Ectodermal cell (in vitro differentiated cells): ENCODE measurements around the gene FNDC3B.
"Not testable (repeated sequence)": the region's sequence is repeated elsewhere in the genome, so short reads cannot be mapped to it uniquely, and the experiment has no call there.

Source experiments
- H3K27ac ChIP-seq: 2 replicates; pipeline ENCODE4 v1.7.0; 2013; ENCODE audit warnings: mild to moderate bottlenecking, low read depth, low read length; ENCODE audit not compliant: insufficient read depth, poor library complexity, severe bottlenecking
- H3K27me3 ChIP-seq: 2 replicates; pipeline ENCODE4 v1.7.0; 2013; ENCODE audit warnings: mild to moderate bottlenecking, low read length; ENCODE audit not compliant: insufficient read depth, control insufficient read depth, poor library complexity, severe bottlenecking
- H3K36me3 ChIP-seq: one replicate; pipeline ENCODE4 v1.7.0; 2013; ENCODE audit warnings: low read length; ENCODE audit not compliant: control insufficient read depth, insufficient read depth
- H3K4me1 ChIP-seq: one replicate; pipeline ENCODE4 v1.7.0; 2013; ENCODE audit warnings: low read length; ENCODE audit not compliant: control insufficient read depth, insufficient read depth
- H3K4me3 ChIP-seq: 2 replicates; pipeline ENCODE4 v1.7.0; 2013; ENCODE audit warnings: low read depth, low read length, control low read depth; ENCODE audit not compliant: insufficient read depth
- H3K9me3 ChIP-seq: 2 replicates; pipeline ENCODE4 v1.7.0; 2013; ENCODE audit warnings: mild to moderate bottlenecking, low read length, moderate library complexity; ENCODE audit not compliant: control insufficient read depth
- WGBS, 2 experiments: methylation state at CpG; one replicate each; pipeline ENCODE4 v1.1.7; 2013; ENCODE audit warnings: missing lambda C conversion rate in 2 of 2; 5-methylcytosine and 5-hydroxymethylcytosine counted together

The FNDC3B gene

GRCh38 chr3:172362583-172362982 is 323.2 kb downstream of the FNDC3B start:
- Histone ChIP-seq H3K9me3 (no peaks in the 10 kb centered on the region), H3K36me3 (no peaks in the 10 kb centered on the region)
- WGBS, 2 experiments: 93 to 100% methylated on average over 1 of the region's 1 CpG

DNA sequence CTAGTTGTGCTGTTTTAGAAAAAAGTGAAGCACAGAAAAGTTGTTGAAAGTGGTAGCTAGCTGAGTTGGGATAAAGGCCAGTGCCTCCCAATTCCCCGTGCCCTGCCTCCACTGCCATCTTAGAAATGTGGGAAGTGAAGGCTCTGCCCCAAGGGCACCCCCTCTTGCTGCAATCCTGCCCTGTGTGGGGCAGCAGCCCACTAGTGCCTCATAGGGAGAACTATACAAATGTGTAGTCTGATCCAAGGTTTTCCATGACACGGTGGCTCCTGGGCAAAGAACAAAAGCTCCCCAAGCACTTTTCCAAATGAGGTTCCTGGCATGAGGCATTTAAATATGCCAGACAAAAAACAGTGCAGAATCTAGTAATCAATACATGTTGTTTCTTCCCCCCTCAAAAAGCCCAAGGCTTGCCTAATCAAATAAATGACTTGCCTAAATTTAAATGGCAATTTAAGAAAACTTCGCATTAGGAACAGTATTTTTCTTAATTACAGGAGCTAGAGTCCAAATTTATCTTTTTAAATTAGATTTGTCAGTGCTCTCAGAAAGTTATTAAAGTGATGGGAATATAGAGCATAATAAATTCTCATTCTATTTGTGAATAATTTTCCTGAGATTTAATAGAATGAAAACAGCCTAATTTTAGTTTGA is 325.1 kb downstream of the FNDC3B start:
- Histone ChIP-seq H3K4me1 (no peaks in the 10 kb centered on the region), H3K36me3 (no peaks in the 10 kb centered on the region), H3K27ac (no peak overlapping the region), H3K4me3 (no peak overlapping the region), H3K9me3 (no peaks in the 10 kb centered on the region), H3K27me3 (no peaks in the 10 kb centered on the region)
- 83 to 89% methylated on average over 3 of the region's 3 CpGs for WGBS, 2 experiments

More at GRCh38 chr3:172362583-172362982, 323.2 kb downstream of the FNDC3B start:
- Histone ChIP-seq H3K4me1 (no peaks in the 10 kb centered on the region), H3K27me3 (no peaks in the 10 kb centered on the region), H3K4me3 (no peak overlapping the region), H3K27ac (no peak overlapping the region)

DNA sequence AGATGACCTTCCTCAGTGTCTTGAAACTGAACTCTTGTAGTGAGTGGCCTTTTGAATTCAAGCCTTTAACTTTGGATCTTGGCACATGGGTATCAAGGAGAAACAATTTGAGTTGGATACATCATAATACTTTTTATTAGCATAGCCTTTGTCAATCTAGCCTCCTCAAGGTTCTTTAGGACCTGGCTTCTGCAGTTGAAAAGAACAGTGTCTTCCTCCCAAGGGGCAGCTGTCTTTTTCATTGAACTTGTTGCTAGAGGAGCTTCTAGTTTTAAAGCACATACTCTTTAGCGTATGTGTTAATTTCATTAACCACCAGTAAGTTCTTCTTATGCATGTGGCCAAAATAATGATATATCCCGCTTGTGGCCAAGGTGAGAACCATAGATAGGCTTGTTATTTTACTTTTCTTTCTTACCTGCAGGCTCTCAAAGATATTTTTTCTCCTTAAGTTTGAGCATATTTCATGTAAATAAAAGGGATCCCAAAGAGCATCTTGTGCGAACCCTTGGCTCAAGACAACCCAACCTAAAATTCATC is 325.7 kb downstream of the FNDC3B start:
- 85 to 95% methylated on average over 1 to 3 of the region's 3 CpGs for WGBS, 2 experiments
- Histone ChIP-seq H3K36me3 (no peaks in the 10 kb centered on the region), H3K27ac (no peak overlapping the region), H3K27me3 (no peaks in the 10 kb centered on the region), H3K9me3 (no peaks in the 10 kb centered on the region), H3K4me3 (no peak overlapping the region), H3K4me1 (no peaks in the 10 kb centered on the region)

- Histone ChIP-seq H3K27ac (no peak overlapping the region), H3K4me3 (no peak overlapping the region), H3K9me3 (no peaks in the 10 kb centered on the region), H3K36me3 (no peaks in the 10 kb centered on the region), H3K27me3 (no peaks in the 10 kb centered on the region), H3K4me1 (no peaks in the 10 kb centered on the region)
- 90 to 95% methylated on average over 8 of the region's 9 CpGs for WGBS, 2 experiments
Observed at GRCh38 chr3:172367205-172368105, 328.1 kb downstream of the FNDC3B start.

DNA sequence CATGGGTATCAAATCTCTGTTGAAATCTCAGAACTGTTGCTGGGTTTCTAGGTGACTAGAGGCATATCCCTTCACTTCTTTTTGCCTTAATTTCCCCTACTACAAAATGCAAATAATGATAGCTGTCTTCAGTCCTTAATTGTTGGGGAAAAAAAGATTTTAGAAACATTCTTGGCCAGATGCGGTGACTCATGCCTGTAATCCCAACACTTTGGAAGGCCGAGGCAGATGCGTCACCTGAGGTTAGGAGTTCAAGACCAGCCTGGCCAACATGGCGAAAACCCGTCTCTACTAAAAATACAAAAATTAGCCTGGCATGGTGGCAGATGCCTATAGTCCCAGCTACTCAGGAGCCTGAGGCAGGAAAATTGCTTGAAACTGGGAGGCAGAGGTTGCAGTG is 329.2 kb downstream of the FNDC3B start:
- not testable (repeated sequence) for H3K27me3 ChIP-seq, H3K36me3 ChIP-seq, H3K4me3 ChIP-seq, H3K4me1 ChIP-seq, H3K9me3 ChIP-seq, H3K27ac ChIP-seq
- 89 to 94% methylated on average over 5 of the region's 5 CpGs for WGBS, 2 experiments

DNA sequence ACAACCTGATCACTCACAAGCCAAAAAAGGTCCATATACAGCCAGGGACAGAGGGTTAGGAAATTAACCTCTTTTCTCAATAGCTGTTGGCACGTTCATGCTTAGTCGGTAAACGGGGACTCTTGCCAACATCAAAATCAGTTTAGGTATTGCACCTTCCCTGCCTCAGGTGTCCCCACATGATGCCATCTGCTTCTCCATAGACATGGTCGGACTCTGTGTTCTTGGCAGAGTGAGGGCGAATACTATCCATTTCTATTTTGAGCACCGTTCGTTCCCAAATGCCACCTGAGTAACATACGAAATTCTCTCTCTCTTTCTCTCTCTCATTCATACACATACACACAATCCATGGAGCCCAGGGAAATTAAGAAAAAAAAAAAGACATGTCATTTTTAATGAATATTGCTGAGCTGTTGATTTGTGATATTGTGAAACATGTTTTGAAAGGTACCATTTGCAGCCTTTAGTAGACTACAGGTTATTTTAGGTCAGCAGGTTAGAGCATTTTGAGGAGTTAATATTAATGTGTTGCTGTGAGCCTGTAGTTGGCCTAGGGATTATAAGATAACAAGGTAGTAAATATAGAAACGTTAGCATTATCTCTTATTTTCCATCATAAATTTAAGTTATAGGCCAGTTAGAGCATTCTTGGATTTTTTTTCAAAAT is 330.3 kb downstream of the FNDC3B start:
- Histone ChIP-seq H3K27me3 (no peaks in the 10 kb centered on the region), H3K4me1 (no peaks in the 10 kb centered on the region), H3K9me3 (no peaks in the 10 kb centered on the region), H3K36me3 (no peaks in the 10 kb centered on the region), H3K27ac (no peak overlapping the region), H3K4me3 (no peak overlapping the region)
- 96 to 98% methylated on average over 8 of the region's 9 CpGs for WGBS, 2 experiments

DNA sequence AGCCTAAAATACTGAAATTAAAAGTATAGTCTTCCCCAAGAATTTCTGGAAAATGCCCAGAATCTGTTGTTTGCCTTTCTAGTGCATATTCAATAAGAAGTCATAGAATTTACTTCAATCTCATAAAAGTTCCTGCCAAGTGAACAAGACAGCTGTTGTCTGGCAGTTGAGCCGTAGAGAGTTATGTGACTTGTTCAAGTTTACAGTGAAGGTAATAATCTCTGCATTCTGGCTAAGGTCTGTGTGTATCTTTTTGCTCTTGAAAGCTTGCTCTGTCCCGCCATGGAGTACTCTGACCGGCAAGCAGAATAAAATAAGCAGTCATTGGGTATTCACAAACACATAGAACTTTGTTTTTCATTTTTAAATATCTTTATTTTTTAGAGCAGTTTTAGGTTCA is 331.0 kb downstream of the FNDC3B start:
- Histone ChIP-seq H3K9me3 (no peaks in the 10 kb centered on the region), H3K27me3 (no peaks in the 10 kb centered on the region), H3K4me3 (no peak overlapping the region), H3K4me1 (no peaks in the 10 kb centered on the region), H3K27ac (no peak overlapping the region), H3K36me3 (no peaks in the 10 kb centered on the region)
- WGBS, 2 experiments: 88 to 93% methylated on average over 1 to 3 of the region's 3 CpGs

DNA sequence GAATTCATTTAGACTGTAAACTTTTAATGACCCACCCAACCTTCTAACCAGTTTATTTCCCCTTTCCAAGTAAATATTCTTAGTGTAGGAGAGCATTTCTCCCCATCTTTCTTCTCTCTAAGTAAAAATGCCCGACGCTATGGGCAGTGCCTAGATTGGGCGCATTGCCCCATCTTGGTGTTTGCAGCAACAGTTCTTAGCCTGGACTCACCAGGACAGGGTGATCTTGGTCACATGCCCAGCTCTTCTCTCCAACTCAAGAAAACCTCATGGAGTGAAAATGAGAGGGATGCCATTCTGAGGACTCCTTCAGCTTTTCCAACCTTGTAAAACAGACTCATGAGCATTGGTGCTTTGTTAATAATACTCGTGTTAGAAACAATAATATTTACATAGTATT is 332.2 kb downstream of the FNDC3B start:
- Histone ChIP-seq H3K36me3 (no peaks in the 10 kb centered on the region), H3K9me3 (no peaks in the 10 kb centered on the region), H3K4me3 (no peak overlapping the region), H3K4me1 (no peaks in the 10 kb centered on the region), H3K27me3 (no peaks in the 10 kb centered on the region), H3K27ac (no peak overlapping the region)
- 95 to 96% methylated on average over 3 to 4 of the region's 4 CpGs for WGBS, 2 experiments

GRCh38 chr3:172372895-172373294 is 333.5 kb downstream of the FNDC3B start:
- Histone ChIP-seq H3K27ac (no peak overlapping the region), H3K36me3 (peaks cover under 1% of the 10 kb centered on the region), H3K4me3 (no peak overlapping the region), H3K27me3 (no peaks in the 10 kb centered on the region), H3K4me1 (no peaks in the 10 kb centered on the region), H3K9me3 (no peaks in the 10 kb centered on the region)
- 95 to 98% methylated on average over 4 of the region's 4 CpGs for WGBS, 2 experiments

- Histone ChIP-seq H3K27ac (no peak overlapping the region), H3K4me1 (no peaks in the 10 kb centered on the region), H3K36me3 (peaks cover 10% of the 10 kb centered on the region), H3K27me3 (no peaks in the 10 kb centered on the region), H3K9me3 (no peaks in the 10 kb centered on the region), H3K4me3 (no peak overlapping the region)
- WGBS, 2 experiments: 94 to 97% methylated on average over 4 to 5 of the region's 5 CpGs
Observed at GRCh38 chr3:172373912-172374311, 334.5 kb downstream of the FNDC3B start.
